ENCODE data around the gene DNAH1.

DNA sequence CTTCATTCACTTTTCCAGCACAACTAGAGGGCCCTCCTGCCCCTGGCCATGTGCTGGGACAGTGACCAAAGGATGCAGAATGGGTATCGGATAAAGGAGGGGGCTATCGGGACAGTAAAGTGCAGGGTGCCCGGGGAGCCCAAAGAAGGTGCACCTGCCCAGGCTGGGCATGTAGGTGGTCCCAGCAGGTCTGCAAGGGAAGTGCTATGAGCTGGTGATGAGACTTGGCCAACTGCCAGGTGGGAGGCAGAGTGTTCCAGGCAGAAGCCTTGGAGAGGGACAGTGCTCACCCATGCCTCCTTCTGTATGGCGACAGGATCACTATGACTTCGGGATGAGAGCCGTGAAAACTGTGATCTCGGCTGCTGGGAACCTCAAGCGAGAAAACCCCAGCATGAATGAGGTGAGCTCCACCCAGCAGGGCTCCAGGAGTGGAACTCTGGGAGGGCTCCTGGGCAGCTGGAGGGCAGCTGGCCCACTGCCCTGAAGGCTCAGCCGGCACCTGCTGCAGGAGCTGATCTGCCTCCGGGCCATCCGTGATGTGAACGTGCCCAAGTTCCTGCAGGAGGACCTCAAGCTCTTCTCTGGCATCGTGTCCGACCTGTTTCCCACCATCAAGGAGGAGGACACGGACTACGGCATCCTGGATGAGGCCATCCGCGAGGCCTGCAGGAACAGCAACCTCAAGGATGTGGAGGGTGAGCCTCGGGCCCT, 48.4 kb downstream of the DNAH1 start:
- TF ChIP-seq, protein P1, sequence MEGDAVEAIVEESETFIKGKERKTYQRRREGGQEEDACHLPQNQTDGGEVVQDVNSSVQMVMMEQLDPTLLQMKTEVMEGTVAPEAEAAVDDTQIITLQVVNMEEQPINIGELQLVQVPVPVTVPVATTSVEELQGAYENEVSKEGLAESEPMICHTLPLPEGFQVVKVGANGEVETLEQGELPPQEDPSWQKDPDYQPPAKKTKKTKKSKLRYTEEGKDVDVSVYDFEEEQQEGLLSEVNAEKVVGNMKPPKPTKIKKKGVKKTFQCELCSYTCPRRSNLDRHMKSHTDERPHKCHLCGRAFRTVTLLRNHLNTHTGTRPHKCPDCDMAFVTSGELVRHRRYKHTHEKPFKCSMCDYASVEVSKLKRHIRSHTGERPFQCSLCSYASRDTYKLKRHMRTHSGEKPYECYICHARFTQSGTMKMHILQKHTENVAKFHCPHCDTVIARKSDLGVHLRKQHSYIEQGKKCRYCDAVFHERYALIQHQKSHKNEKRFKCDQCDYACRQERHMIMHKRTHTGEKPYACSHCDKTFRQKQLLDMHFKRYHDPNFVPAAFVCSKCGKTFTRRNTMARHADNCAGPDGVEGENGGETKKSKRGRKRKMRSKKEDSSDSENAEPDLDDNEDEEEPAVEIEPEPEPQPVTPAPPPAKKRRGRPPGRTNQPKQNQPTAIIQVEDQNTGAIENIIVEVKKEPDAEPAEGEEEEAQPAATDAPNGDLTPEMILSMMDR (IDR thresholded peaks at IDR 0.05; ENCODE audit: low read length), result no peak
- TF ChIP-seq EZH2 (optimal IDR thresholded peaks at IDR 0.05; ENCODE audit: low read depth, low read length), result no peak
- TF ChIP-seq EZH2phosphoT487 (IDR thresholded peaks at IDR 0.05; ENCODE audit: low read length), result no peak
